K562 (cell line): Measurements from ENCODE around the gene MED31. TPM values are rescaled to one million over a fixed set of nuclear protein-coding genes. Genes with fewer than 3 reads are reported as not detected.
A peak's percentile ranks its signal among the peaks of the same experiment; 100 is the strongest.

Source experiments
- CBFA2T3 ChIP-seq: fragments of 450-650 bp; IDR thresholded peaks from 2 replicates; pipeline ENCODE4 v1.6.1; 2017
- E2F6 ChIP-seq, 2 experiments: IDR thresholded peaks; 2 replicates each; pipeline ENCODE4 v1.6.1; 2011; ENCODE audit warnings: borderline replicate concordance in 1 of 2, control low read depth in 1 of 2, low read depth in 1 of 2, low read length in 1 of 2, mild to moderate bottlenecking in 1 of 2, mixed read lengths in 1 of 2, moderate library complexity in 1 of 2; ENCODE audit not compliant: insufficient read depth in 1 of 2, insufficient read length in 1 of 2, poor library complexity in 1 of 2, severe bottlenecking in 1 of 2; ENCODE audit errors: extremely low read depth in 1 of 2
- ELF1 ChIP-seq: fragments of 200-800 bp; sonication (Bioruptor generic); IDR thresholded peaks from 2 replicates; pipeline ENCODE4 v1.6.1; 2016; ENCODE audit warnings: missing genetic modification characterization, missing compliant biosample characterization
- NR0B1 ChIP-seq: fragments of 450-650 bp; IDR thresholded peaks from one replicate; pipeline ENCODE4 v1.6.1; 2018; ENCODE audit warnings: mild to moderate bottlenecking, moderate library complexity; ENCODE audit not compliant: partially characterized antibody
- RBM14 ChIP-seq: fragments of 200-400 bp; formaldehyde crosslinking; IDR thresholded peaks from 2 replicates; pipeline ENCODE4 v1.6.1; 2018; ENCODE audit warnings: low read depth, mild to moderate bottlenecking, low read length, moderate library complexity, borderline replicate concordance; ENCODE audit not compliant: insufficient read depth
- SIX5 ChIP-seq, 2 experiments: IDR thresholded peaks; 2 replicates each; pipeline ENCODE4 v1.6.1; 2011; ENCODE audit warnings: low read length in 2 of 2, borderline replicate concordance in 1 of 2, low read depth in 1 of 2, mild to moderate bottlenecking in 1 of 2, moderate library complexity in 1 of 2; ENCODE audit not compliant: insufficient read depth in 1 of 2
- SLC30A9 ChIP-seq: fragments of 250-450 bp; sonication (Bioruptor Pico); IDR thresholded peaks from 2 replicates; pipeline ENCODE4 v1.8.0; 2022; ENCODE audit warnings: mild to moderate bottlenecking, moderate library complexity
- SMARCC2 ChIP-seq: fragments of 450-650 bp; IDR thresholded peaks from 2 replicates; pipeline ENCODE4 v1.6.1; 2017; ENCODE audit warnings: antibody characterized with exemption, moderate library complexity, mild to moderate bottlenecking, low read depth
- SNIP1 ChIP-seq: fragments of 450-650 bp; IDR thresholded peaks from 2 replicates; pipeline ENCODE4 v1.7.1; 2017; ENCODE audit warnings: low read depth, mild to moderate bottlenecking
- TCFL5 ChIP-seq: fragments of 250-450 bp; sonication (Bioruptor Pico); conservative IDR thresholded peaks from 2 replicates; pipeline ENCODE4 v1.6.1; 2021; ENCODE audit warnings: mild to moderate bottlenecking, moderate library complexity, matching md5 sums
- ZC3H8 ChIP-seq: fragments of 450-650 bp; IDR thresholded peaks from 2 replicates; pipeline ENCODE4 v1.6.1; 2017
- ZFP1 ChIP-seq: fragments of 450-650 bp; formaldehyde crosslinking; IDR thresholded peaks from 2 replicates; pipeline ENCODE4 v1.4.0; 2020; ENCODE audit warnings: mild to moderate bottlenecking, mixed read lengths
- ZFP30 ChIP-seq: fragments of 250-450 bp; sonication (Bioruptor Pico); IDR thresholded peaks from 2 replicates; pipeline ENCODE4 v1.8.0; 2022; ENCODE audit warnings: moderate library complexity, mild to moderate bottlenecking, inconsistent platforms, borderline replicate concordance
- ZNF24 ChIP-seq: fragments of 450-650 bp; IDR thresholded peaks from 2 replicates; pipeline ENCODE4 v1.6.1; 2016
- ZNF318 ChIP-seq, 2 experiments: fragments of 450-650 bp; IDR thresholded peaks; 2 replicates each; pipeline ENCODE4 v1.6.1; 2016; ENCODE audit warnings: mild to moderate bottlenecking in 2 of 2, borderline replicate concordance in 1 of 2, low read depth in 1 of 2, moderate library complexity in 1 of 2
- polyA plus RNA-seq, 8 experiments: library from polyadenylated mRNA; depleted of rRNA in 4 of 8; stranded (reverse) in 5 of 8; unstranded in 3 of 8; fragments of >200 nt; fragmentation: Nextera tagmentation in 2 of 8; fragmentation: Illumina TruSeq in 1 of 8; extraction: Ambion mirVana in 2 of 8; extraction: Trizol in 1 of 8; gene quantifications; 2 replicates each; pipeline versions ENCODE4 v1.2.1 to v1.2.3, GENCODE V29; 2011 to 2014; ENCODE audit warnings: inconsistent platforms in 1 of 8, missing spikeins in 1 of 8
- total RNA-seq, 7 experiments: library from RNA; depleted of rRNA in 6 of 7; stranded (reverse); fragments of >200 nt in 6 of 7; fragmentation: Illumina TruSeq in 2 of 7; extraction: Trizol in 2 of 7; gene quantifications; 2 replicates each; pipeline versions ENCODE4 v1.2.1 to v1.2.3, GENCODE V29; 2011 to 2021; ENCODE audit warnings: low replicate concordance in 1 of 7

Gene MED31
- total and polyA plus RNA-seq, 9 of the 15 experiments (the other 6 are each of a cell fraction or from before 2014, with no cell fraction given), result 6.4 to 39.9 (median 14.6) TPM

GRCh38 chr17:6651919-6652452 lies 581 bp upstream of the MED31 start (continued):
- TF ChIP-seq ZNF318 (IDR thresholded peaks at IDR 0.05; ENCODE audit: borderline replicate concordance in 1 of 2, low read depth in 1 of 2) (no peak), SLC30A9 (CRISPR knock-in tag) (no peak), SMARCC2 (no peak), ZNF24 (no peak), SIX5 (IDR thresholded peaks at IDR 0.05; ENCODE audit: borderline replicate concordance in 1 of 2, insufficient read depth in 1 of 2, low read depth in 1 of 2, low read length in 2 of 2) (no peak), ZFP30 (no peak), E2F6 (IDR thresholded peaks at IDR 0.05; ENCODE audit: borderline replicate concordance in 1 of 2, extremely low read depth in 1 of 2, insufficient read depth in 1 of 2, insufficient read length in 1 of 2, low read depth in 1 of 2, low read length in 1 of 2, poor library complexity in 1 of 2, severe bottlenecking in 1 of 2) (peak; percentile 77), NR0B1 (no peak), SNIP1 (no peak), RBM14 (no peak), ELF1 (no peak), TCFL5 (CRISPR knock-in tag) (no peak), ZFP1 (no peak), CBFA2T3 (no peak), ZC3H8 (no peak)
